HG02623 (cell line): ENCODE measurements around the gene CCDC88A.
A peak's percentile ranks its signal among the peaks of the same experiment; 100 is the strongest.
"Not testable (repeated sequence)": the region's sequence is repeated elsewhere in the genome, so short reads cannot be mapped to it uniquely, and the experiment has no call there.

Experiments used
- ATAC-seq: cut with Tn5 transposase; IDR thresholded peaks from one replicate; pipeline ENCODE4 v1.9.1; 2021; ENCODE audit warnings: moderate library complexity; ENCODE audit not compliant: unreplicated experiment

CCDC88A gene

GRCh38 chr2:55391615-55392242 lies 27.9 kb downstream of the CCDC88A start:
- ATAC-seq = no peak

GRCh38 chr2:55391155-55391554 lies 28.5 kb downstream of the CCDC88A start:
- no peak for ATAC-seq

- ATAC-seq = not testable (repeated sequence)
Observed at GRCh38 chr2:55385516-55385915, 34.1 kb downstream of the CCDC88A start.

GRCh38 chr2:55384786-55385185 lies 34.9 kb downstream of the CCDC88A start:
- no peak for ATAC-seq

GRCh38 chr2:55371376-55371775 lies 48.3 kb downstream of the CCDC88A start:
- ATAC-seq = no peak

- no peak for ATAC-seq
Observed at GRCh38 chr2:55370208-55370607, 49.4 kb downstream of the CCDC88A start.

- ATAC-seq = no peak
Observed at GRCh38 chr2:55365303-55365702, 54.4 kb downstream of the CCDC88A start.

GRCh38 chr2:55364189-55365055 lies 55.2 kb downstream of the CCDC88A start:
- no peak for ATAC-seq

GRCh38 chr2:55363636-55364035 lies 56.0 kb downstream of the CCDC88A start:
- ATAC-seq = no peak

- peak; percentile 59 for ATAC-seq
Observed at GRCh38 chr2:55361465-55362189, 58.0 kb downstream of the CCDC88A start.

GRCh38 chr2:55358451-55358850 lies 61.2 kb downstream of the CCDC88A start:
- ATAC-seq = no peak

GRCh38 chr2:55357927-55358326 lies 61.7 kb downstream of the CCDC88A start:
- no peak for ATAC-seq

GRCh38 chr2:55357164-55357563 lies 62.5 kb downstream of the CCDC88A start:
- no peak for ATAC-seq

GRCh38 chr2:55356136-55356535 lies 63.5 kb downstream of the CCDC88A start:
- ATAC-seq = not testable (repeated sequence)

GRCh38 chr2:55355451-55355850 lies 64.2 kb downstream of the CCDC88A start:
- no peak for ATAC-seq

GRCh38 chr2:55351672-55352071 lies 68.0 kb downstream of the CCDC88A start:
- no peak for ATAC-seq

- no peak for ATAC-seq
Observed at GRCh38 chr2:55345064-55345463, 74.6 kb downstream of the CCDC88A start.

GRCh38 chr2:55338268-55338667 lies 81.4 kb downstream of the CCDC88A start:
- ATAC-seq = no peak

GRCh38 chr2:55334728-55335127 lies 84.9 kb downstream of the CCDC88A start:
- no peak for ATAC-seq

GRCh38 chr2:55330541-55331297 lies 88.9 kb downstream of the CCDC88A start:
- no peak for ATAC-seq
